Keratinocyte (primary cell): ENCODE results near the gene TBRG4.

ENCODE experiments used
- CTCF ChIP-seq, 3 experiments: IDR thresholded peaks in 1 of 3; conservative IDR thresholded peaks in 1 of 3; optimal IDR thresholded peaks in 1 of 3; 2 replicates in 2 of 3; 3 replicates in 1 of 3; pipeline versions ENCODE3 to v1.5.1; 2011; ENCODE audit warnings: low read length in 3 of 3, mild to moderate bottlenecking in 3 of 3, moderate library complexity in 2 of 3, control low read depth in 1 of 3, inconsistent platforms in 1 of 3; ENCODE audit not compliant: insufficient read depth in 2 of 3; ENCODE audit errors: extremely low read depth in 1 of 3
- EZH2 ChIP-seq: IDR thresholded peaks from one replicate; pipeline ENCODE4 v1.6.1; 2012; ENCODE audit warnings: inconsistent platforms, mild to moderate bottlenecking, low read length, moderate library complexity

GRCh38 chr7:45061806-45062425 lies 49.6 kb downstream of the TBRG4 start:
- no peak for TF ChIP-seq CTCF (optimal IDR thresholded peaks at IDR 0.05 in 1 of 3, IDR thresholded peaks at IDR 0.05 in 1 of 3, conservative IDR thresholded peaks at IDR 0.05 in 1 of 3; ENCODE audit: extremely low read depth in 1 of 3, insufficient read depth in 2 of 3, low read length in 3 of 3)
- TF ChIP-seq EZH2: no peak
